ENCODE measurements around the gene USH1C. TPM values are rescaled to one million over a fixed set of nuclear protein-coding genes. Genes with fewer than 3 reads are reported as not detected.

Gene USH1C
- total and polyA plus RNA-seq, 9 of the 15 experiments (the other 6 are each of a cell fraction or from before 2014, with no cell fraction given): 0.04 TPM; not detected in 8

DNA sequence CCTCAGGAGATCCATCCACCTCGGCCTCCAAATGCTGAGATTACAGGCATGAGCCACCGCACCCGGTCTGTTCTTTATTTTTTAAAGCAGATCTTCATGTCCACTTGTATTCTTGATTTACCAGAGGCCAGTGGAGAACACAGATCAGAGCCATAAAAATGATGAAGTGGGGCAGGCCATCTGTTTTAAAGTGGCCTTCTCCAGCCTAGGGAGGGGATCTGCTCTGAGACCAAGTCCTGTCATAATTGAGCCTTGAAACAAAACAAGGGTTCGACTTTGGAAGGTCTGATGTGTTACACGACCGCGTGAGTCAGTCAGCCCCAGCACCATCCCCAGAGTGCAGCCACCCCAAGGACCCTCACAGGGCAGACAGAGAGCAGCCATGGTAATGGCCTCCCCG, 95.1 kb downstream of the USH1C start:
- no peaks in the 10 kb centered on the region; the same call in 1 of the 2 replicates for H4K20me1 ChIP-seq (replicated peaks; ENCODE audit: control insufficient read depth, insufficient read depth, low read length)
- no peaks in the 10 kb centered on the region for H3K9me1 ChIP-seq (ENCODE audit: control insufficient read depth, insufficient read depth, low read length)
- H3K9me3 ChIP-seq (replicated peaks; ENCODE audit: control insufficient read depth, insufficient read depth, low read depth, low read length): no peaks in the 10 kb centered on the region
- no peaks in the 10 kb centered on the region for H3K4me1 ChIP-seq (replicated peaks in 1 of 2; ENCODE audit: control insufficient read depth in 2 of 2, insufficient read depth in 2 of 2, low read length in 2 of 2)
- no TSS peak for BruUV-seq (replicated peaks)
- TF ChIP-seq ZNF507 (tag; conservative IDR thresholded peaks at IDR 0.05): no peak
- TF ChIP-seq SP1 (CRISPR knock-in tag; IDR thresholded peaks at IDR 0.05): no peak
- no peak for TF ChIP-seq USF1 (CRISPR knock-in tag; IDR thresholded peaks at IDR 0.05)
- no peak for TF ChIP-seq IRF2 (CRISPR knock-in tag; IDR thresholded peaks at IDR 0.05)
- TF ChIP-seq, protein P1, sequence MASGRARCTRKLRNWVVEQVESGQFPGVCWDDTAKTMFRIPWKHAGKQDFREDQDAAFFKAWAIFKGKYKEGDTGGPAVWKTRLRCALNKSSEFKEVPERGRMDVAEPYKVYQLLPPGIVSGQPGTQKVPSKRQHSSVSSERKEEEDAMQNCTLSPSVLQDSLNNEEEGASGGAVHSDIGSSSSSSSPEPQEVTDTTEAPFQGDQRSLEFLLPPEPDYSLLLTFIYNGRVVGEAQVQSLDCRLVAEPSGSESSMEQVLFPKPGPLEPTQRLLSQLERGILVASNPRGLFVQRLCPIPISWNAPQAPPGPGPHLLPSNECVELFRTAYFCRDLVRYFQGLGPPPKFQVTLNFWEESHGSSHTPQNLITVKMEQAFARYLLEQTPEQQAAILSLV (tag; IDR thresholded peaks at IDR 0.05): no peak
- TF ChIP-seq PYGO2 (tag; IDR thresholded peaks at IDR 0.05): no peak
- TF ChIP-seq XRCC3 (IDR thresholded peaks at IDR 0.05): no peak
- no peaks in the 10 kb centered on the region for H3K36me3 ChIP-seq (ENCODE audit: control insufficient read depth, insufficient read depth, low read length)
- H3K4me2 ChIP-seq (ENCODE audit: insufficient read depth, low read length): no peak overlapping the region
- H3K4me3 ChIP-seq: no peak overlapping the region
- CTCF ChIA-PET (ENCODE audit: low intra/inter-chr PET ratio): no interaction called here
- POLR2A ChIA-PET: interaction anchor here (0.7 kb wide), 1 partner anchor 120 kb away, joined by 3 read pairs; no protein-coding TSS in a partner anchor
- ATAC-seq (no peak), FAIRE-seq (no peak), DNase-seq (ENCODE audit: extremely low read depth in 1 of 4, low spot score in 3 of 4) (no peak)
- H2AFZ ChIP-seq (ENCODE audit: low read depth, low read length): no peak overlapping the region
- no peak overlapping the region for H3K9ac ChIP-seq (ENCODE audit: insufficient read depth in 1 of 2, low read depth in 2 of 2, low read length in 2 of 2)
- H3K79me2 ChIP-seq (ENCODE audit: control insufficient read depth, insufficient read depth, low read length): no peaks in the 10 kb centered on the region
- in situ Hi-C loops (cut with MboI): no loop called here
- intact Hi-C loops (cut with micrococcal nuclease): no loop called here
- H3K27ac ChIP-seq (ENCODE audit: extremely low read depth, low read depth, low read length): no peak overlapping the region
- H3K27me3 ChIP-seq (ENCODE audit: control insufficient read depth in 2 of 2, insufficient read depth in 2 of 2, low read length in 2 of 2): peaks cover 10 to 22% of the 10 kb centered on the region in 2 experiments; a peak in 4 of 5 replicates
- 0% methylated on average over 8 of the region's 8 CpGs for WGBS (ENCODE audit: insufficient coverage, low coverage, missing lambda C conversion rate)
